Measurements from ENCODE around the gene TRPT1. TPM values are rescaled to one million over a fixed set of nuclear protein-coding genes. Genes with fewer than 3 reads are reported as not detected.

The TRPT1 gene
- total and polyA plus RNA-seq, 9 of the 15 experiments (the other 6 are each of a cell fraction or from before 2014, with no cell fraction given), result 4.6 to 41.7 (median 23.1) TPM

DNA sequence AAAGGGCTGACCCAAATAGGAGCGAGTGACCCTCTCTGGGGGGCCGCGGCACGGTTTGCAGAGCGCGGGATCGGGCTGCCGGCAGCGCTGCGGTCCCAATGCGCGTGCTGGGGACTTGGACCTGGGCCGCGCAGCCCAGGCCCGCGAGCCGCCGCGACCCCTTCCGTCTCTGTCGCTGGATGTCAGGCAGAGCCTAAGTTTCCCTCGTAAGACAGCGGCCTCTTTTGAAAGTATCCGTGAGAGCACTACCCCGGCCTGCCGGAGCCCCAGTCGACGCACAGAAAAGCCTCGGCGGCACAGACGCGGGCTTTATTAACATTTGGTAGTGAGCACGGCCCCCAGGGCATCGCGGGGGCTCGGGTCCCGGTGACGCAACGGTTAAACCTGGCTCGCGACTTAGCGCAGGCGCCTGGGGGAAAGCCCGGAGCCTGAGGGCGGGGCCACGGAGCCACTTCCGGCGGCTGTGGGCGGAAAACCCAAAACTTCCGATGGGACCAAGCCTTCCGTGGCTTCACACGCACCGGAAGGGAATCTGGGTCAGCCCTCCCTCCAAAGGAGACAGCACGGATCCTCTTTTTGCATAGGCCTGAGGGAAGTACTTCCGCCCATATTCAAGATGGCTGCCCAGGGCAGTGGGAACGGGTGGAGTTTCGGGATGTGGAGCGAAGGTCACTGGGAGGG lies 43.7 kb upstream of the TRPT1 start (continued):
- TF ChIP-seq, protein P1, sequence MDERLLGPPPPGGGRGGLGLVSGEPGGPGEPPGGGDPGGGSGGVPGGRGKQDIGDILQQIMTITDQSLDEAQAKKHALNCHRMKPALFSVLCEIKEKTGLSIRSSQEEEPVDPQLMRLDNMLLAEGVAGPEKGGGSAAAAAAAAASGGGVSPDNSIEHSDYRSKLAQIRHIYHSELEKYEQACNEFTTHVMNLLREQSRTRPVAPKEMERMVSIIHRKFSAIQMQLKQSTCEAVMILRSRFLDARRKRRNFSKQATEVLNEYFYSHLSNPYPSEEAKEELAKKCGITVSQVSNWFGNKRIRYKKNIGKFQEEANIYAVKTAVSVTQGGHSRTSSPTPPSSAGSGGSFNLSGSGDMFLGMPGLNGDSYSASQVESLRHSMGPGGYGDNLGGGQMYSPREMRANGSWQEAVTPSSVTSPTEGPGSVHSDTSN (CRISPR knock-in tag; IDR thresholded peaks at IDR 0.05; ENCODE audit: low read depth), result no peak
- TF ChIP-seq, protein P1 (tag; conservative IDR thresholded peaks at IDR 0.05; ENCODE audit: low read depth), result no peak
- TF ChIP-seq CSDE1 (IDR thresholded peaks at IDR 0.05), result no peak

DNA sequence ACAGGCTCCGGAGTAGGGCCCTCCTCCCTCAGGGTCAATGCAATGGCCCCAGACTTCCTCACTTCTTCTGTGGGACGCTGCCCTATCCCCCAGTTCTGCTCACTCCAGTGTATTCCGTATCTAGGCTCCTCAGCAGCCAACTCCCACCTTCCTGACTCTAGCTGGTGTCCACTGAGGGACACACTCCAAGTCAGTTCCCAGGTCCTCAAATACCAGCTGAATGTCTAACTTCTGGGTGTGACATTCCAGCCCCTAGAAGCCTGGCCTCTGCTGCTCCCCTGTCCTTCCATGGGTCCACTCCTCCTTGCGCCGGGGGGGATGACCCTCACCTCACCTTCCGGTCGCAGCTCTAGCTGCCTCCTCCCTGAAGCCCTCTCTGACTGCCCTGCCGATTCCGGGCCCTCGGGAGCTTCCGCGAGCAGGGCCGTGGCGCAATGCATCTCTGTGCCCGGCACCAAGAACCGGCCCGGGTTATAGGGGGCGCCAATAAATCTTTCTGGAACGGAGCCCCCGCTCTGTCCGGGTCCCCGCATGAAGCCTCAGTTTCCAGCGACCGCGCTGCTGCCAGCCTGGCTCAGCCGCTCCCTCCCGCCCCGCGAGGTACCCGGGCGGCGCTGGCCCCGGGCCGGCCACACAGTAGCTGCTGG lies 43.0 kb upstream of the TRPT1 start:
- Histone ChIP-seq H3K27me3 (ENCODE audit: control insufficient read depth in 2 of 2, insufficient read depth in 2 of 2, low read length in 2 of 2) (no peaks in the 10 kb centered on the region), H3K4me2 (ENCODE audit: insufficient read depth, low read length) (peak overlapping the region; percentile 92), H3K9ac (ENCODE audit: insufficient read depth in 1 of 2, low read depth in 2 of 2, low read length in 2 of 2) (peak overlapping the region; percentile 89 to 99), H4K20me1 (replicated peaks; ENCODE audit: control insufficient read depth, insufficient read depth, low read length) (no peaks in the 10 kb centered on the region), H3K9me1 (ENCODE audit: control insufficient read depth, insufficient read depth, low read length) (peaks cover 3% of the 10 kb centered on the region), H3K9me3 (replicated peaks; ENCODE audit: control insufficient read depth, insufficient read depth, low read depth, low read length) (no peaks in the 10 kb centered on the region), H3K36me3 (ENCODE audit: control insufficient read depth, insufficient read depth, low read length) (peaks cover 43% of the 10 kb centered on the region), H3K79me2 (ENCODE audit: control insufficient read depth, insufficient read depth, low read length) (peaks cover 43% of the 10 kb centered on the region), H3K27ac (ENCODE audit: extremely low read depth, low read depth, low read length) (peak overlapping the region; percentile 96), H3K4me1 (replicated peaks in 1 of 2; ENCODE audit: control insufficient read depth in 2 of 2, insufficient read depth in 2 of 2, low read length in 2 of 2) (peaks cover 32 to 59% of the 10 kb centered on the region in 2 experiments), H2AFZ (ENCODE audit: low read depth, low read length) (peak overlapping the region; percentile 78; the same call in 1 of the 2 replicates), H3K4me3 (peak overlapping the region; percentile 60)
- intact Hi-C loops (cut with micrococcal nuclease) (loop anchor here (2.0 kb wide), 1 partner anchor 22 kb away; the partner anchor contains the start of gene PPP1R14B), in situ Hi-C loops (cut with MboI) (no loop called here)
- ATAC-seq (peak; percentile 59), FAIRE-seq (peak; percentile 72), DNase-seq (ENCODE audit: extremely low read depth in 1 of 4, low spot score in 3 of 4) (peak; percentile 36 to 79 (median 48))
- WGBS (ENCODE audit: insufficient coverage, low coverage, missing lambda C conversion rate), result under 1% methylated on average over 23 of the region's 34 CpGs
- ChIA-PET POLR2A (interaction anchor here (0.6 to 5.7 kb wide), 17 partner anchors 12 to 1459 kb away, joined by 3 to 58 read pairs (median 5); partner anchors contain the start of genes BAD, CATSPERZ, ESRRA and FERMT3), CTCF (ENCODE audit: low intra/inter-chr PET ratio) (interaction anchor here (2.6 kb wide), 1 partner anchor 65 kb away, joined by 11 read pairs; no protein-coding TSS in a partner anchor)
- no TSS peak for BruUV-seq (replicated peaks)
- TF ChIP-seq ILF3 (IDR thresholded peaks at IDR 0.05; ENCODE audit: borderline replicate concordance), result peak; percentile 25; the same call in 1 of the 2 replicates
- TF ChIP-seq, protein P2, sequence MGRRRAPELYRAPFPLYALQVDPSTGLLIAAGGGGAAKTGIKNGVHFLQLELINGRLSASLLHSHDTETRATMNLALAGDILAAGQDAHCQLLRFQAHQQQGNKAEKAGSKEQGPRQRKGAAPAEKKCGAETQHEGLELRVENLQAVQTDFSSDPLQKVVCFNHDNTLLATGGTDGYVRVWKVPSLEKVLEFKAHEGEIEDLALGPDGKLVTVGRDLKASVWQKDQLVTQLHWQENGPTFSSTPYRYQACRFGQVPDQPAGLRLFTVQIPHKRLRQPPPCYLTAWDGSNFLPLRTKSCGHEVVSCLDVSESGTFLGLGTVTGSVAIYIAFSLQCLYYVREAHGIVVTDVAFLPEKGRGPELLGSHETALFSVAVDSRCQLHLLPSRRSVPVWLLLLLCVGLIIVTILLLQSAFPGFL (CRISPR knock-in tag; IDR thresholded peaks at IDR 0.05), result 0 out of 2 replicates have a peak, but pooled peaks have one; percentile 1
- 0 out of 2 replicates have a peak, but pooled peaks have one; percentile 22 for TF ChIP-seq FOXK1 (CRISPR knock-in tag; IDR thresholded peaks at IDR 0.05; ENCODE audit: borderline replicate concordance)
- peak; percentile 19 for TF ChIP-seq BRD9 (IDR thresholded peaks at IDR 0.05; ENCODE audit: low read depth, partially characterized antibody)
- TF ChIP-seq, protein P3, sequence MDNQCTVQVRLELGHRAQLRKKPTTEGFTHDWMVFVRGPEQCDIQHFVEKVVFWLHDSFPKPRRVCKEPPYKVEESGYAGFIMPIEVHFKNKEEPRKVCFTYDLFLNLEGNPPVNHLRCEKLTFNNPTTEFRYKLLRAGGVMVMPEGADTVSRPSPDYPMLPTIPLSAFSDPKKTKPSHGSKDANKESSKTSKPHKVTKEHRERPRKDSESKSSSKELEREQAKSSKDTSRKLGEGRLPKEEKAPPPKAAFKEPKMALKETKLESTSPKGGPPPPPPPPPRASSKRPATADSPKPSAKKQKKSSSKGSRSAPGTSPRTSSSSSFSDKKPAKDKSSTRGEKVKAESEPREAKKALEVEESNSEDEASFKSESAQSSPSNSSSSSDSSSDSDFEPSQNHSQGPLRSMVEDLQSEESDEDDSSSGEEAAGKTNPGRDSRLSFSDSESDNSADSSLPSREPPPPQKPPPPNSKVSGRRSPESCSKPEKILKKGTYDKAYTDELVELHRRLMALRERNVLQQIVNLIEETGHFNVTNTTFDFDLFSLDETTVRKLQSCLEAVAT (IDR thresholded peaks at IDR 0.05), result no peak
- peak; percentile 27; the same call in 1 of the 2 replicates for TF ChIP-seq NFRKB (IDR thresholded peaks at IDR 0.05; ENCODE audit: low read depth)
- TF ChIP-seq POLR2AphosphoS5 (IDR thresholded peaks at IDR 0.05; ENCODE audit: control insufficient read depth, insufficient read depth, low read depth, low read length), result peak; percentile 26; the same call in 1 of the 2 replicates
- TF ChIP-seq, protein P4, sequence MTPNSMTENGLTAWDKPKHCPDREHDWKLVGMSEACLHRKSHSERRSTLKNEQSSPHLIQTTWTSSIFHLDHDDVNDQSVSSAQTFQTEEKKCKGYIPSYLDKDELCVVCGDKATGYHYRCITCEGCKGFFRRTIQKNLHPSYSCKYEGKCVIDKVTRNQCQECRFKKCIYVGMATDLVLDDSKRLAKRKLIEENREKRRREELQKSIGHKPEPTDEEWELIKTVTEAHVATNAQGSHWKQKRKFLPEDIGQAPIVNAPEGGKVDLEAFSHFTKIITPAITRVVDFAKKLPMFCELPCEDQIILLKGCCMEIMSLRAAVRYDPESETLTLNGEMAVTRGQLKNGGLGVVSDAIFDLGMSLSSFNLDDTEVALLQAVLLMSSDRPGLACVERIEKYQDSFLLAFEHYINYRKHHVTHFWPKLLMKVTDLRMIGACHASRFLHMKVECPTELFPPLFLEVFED (CRISPR knock-in tag; conservative IDR thresholded peaks at IDR 0.05), result peak; percentile 63; the same call in 1 of the 2 replicates
